ENCODE results near the gene DNAJC30.

GRCh38 chr7:73700069-73700423, 16.8 kb upstream of the DNAJC30 start:
- TF ChIP-seq POLR2A (IDR thresholded peaks at IDR 0.05) (no peak), EP300 (IDR thresholded peaks at IDR 0.05; ENCODE audit: low read depth) (no peak), CTCF (IDR thresholded peaks at IDR 0.05) (no peak)

Data from transverse colon (tissue), 3 donors.